Endothelial cell of umbilical vein (primary cell): ENCODE data around the gene PRR16. TPM values are rescaled to one million over a fixed set of nuclear protein-coding genes. Genes with fewer than 3 reads are reported as not detected.

Experiments
- BruUV-seq: library from RNA; stranded (reverse); fragments of 400-500 nt; replicated peaks from 2 replicates; lab custom pipeline; 2021; lab: Mats Ljungman, UMichigan
- CTCF ChIA-PET: fragments of 300-600, 350-600 bp; sonication (Branson Sonifier 250); formaldehyde crosslinking; loops from one replicate; lab custom pipeline; 2021; ENCODE audit warnings: antibody characterized with exemption, inconsistent platforms; lab: Charles Lee
- POLR2A ChIA-PET: fragments of 300-600, 350-600 bp; sonication (Branson Sonifier 250); formaldehyde crosslinking; loops from one replicate; lab custom pipeline; 2021; ENCODE audit warnings: antibody characterized with exemption, inconsistent platforms; lab: Charles Lee
- DNase-seq: peaks from one replicate; pipeline ENCODE4 v3.0.0-alpha.2; 2011; ENCODE audit warnings: low read depth, low spot score
- FAIRE-seq: peaks from 2 replicates; lab custom pipeline; 2011; peaks lifted over from hg19 to GRCh38; lab: Jason Lieb, UNC
- H2AFZ ChIP-seq: 2 replicates; pipeline ENCODE4 v1.6.0; 2012; ENCODE audit warnings: low read depth, low read length, control low read depth, inconsistent platforms
- H3K27ac ChIP-seq: 2 replicates; pipeline ENCODE4 v1.5.1; 2011; ENCODE audit warnings: low read depth, mild to moderate bottlenecking, control low read depth, low read length, moderate library complexity; ENCODE audit not compliant: insufficient read depth
- H3K27me3 ChIP-seq, 2 experiments: 2 replicates each; pipeline versions ENCODE4 v1.6.0 to v1.6.1; 2011; ENCODE audit warnings: low read length in 2 of 2, mixed read lengths in 1 of 2; ENCODE audit not compliant: control insufficient read depth in 2 of 2, insufficient read depth in 2 of 2
- H3K36me3 ChIP-seq, 2 experiments: 2 replicates in 1 of 2; 3 replicates in 1 of 2; pipeline ENCODE4 v1.5.1; 2011; ENCODE audit warnings: low read length in 2 of 2, mild to moderate bottlenecking in 1 of 2, moderate library complexity in 1 of 2; ENCODE audit not compliant: control insufficient read depth in 2 of 2, insufficient read depth in 2 of 2; ENCODE audit errors: extremely low read depth in 1 of 2
- H3K4me1 ChIP-seq: 3 replicates; pipeline ENCODE4 v1.5.1; 2011; ENCODE audit warnings: mild to moderate bottlenecking, low read length; ENCODE audit not compliant: control insufficient read depth, insufficient read depth; ENCODE audit errors: extremely low read depth
- H3K4me2 ChIP-seq: 2 replicates; pipeline ENCODE4 v1.6.1; 2011; ENCODE audit warnings: low read length, control low read depth, mixed read lengths; ENCODE audit not compliant: insufficient read depth
- H3K4me3 ChIP-seq, 3 experiments: fragments of 200-600 bp in 1 of 3; sonication (generic), shearing (Covaris generic) in 1 of 3; replicated peaks in 1 of 3; 2 replicates each; pipeline ENCODE4 v1.5.1; 2011 to 2016; ENCODE audit warnings: control low read depth in 3 of 3, low read length in 3 of 3, mild to moderate bottlenecking in 2 of 3, inconsistent platforms in 1 of 3, low read depth in 1 of 3, moderate library complexity in 1 of 3; ENCODE audit not compliant: insufficient read depth in 1 of 3
- H3K79me2 ChIP-seq: 2 replicates; pipeline ENCODE4 v1.6.0; 2012; ENCODE audit warnings: low read length, inconsistent platforms; ENCODE audit not compliant: control insufficient read depth, insufficient read depth
- H3K9ac ChIP-seq: replicated peaks from 2 replicates; pipeline ENCODE3; 2011; ENCODE audit warnings: low read length, control low read depth; ENCODE audit not compliant: insufficient read depth; ENCODE audit errors: extremely low read depth
- H3K9me1 ChIP-seq: replicated peaks from 3 replicates; pipeline ENCODE4 v1.6.0; 2011; ENCODE audit warnings: mild to moderate bottlenecking, low read length; ENCODE audit not compliant: control insufficient read depth, insufficient read depth; ENCODE audit errors: extremely low read depth
- H3K9me3 ChIP-seq: replicated peaks from 2 replicates; pipeline ENCODE4 v1.5.1; 2012; ENCODE audit warnings: low read length, inconsistent platforms; ENCODE audit not compliant: control insufficient read depth, insufficient read depth
- H4K20me1 ChIP-seq: replicated peaks from 2 replicates; pipeline ENCODE3; 2011; ENCODE audit warnings: mild to moderate bottlenecking, low read length; ENCODE audit not compliant: control insufficient read depth, insufficient read depth; ENCODE audit errors: extremely low read depth
- CTCF ChIP-seq, 2 donors: IDR thresholded peaks; 1 replicate in 1 of 2; 2 replicates in 1 of 2; pipeline ENCODE4 v1.5.1; 2011; ENCODE audit warnings: low read length in 2 of 2, mild to moderate bottlenecking in 2 of 2, moderate library complexity in 2 of 2, control low read depth in 1 of 2, inconsistent platforms in 1 of 2, low read depth in 1 of 2; ENCODE audit not compliant: insufficient read depth in 1 of 2; ENCODE audit errors: extremely low read depth in 1 of 2
- EZH2 ChIP-seq: IDR thresholded peaks from 2 replicates; pipeline ENCODE4 v1.6.1; 2012; ENCODE audit warnings: borderline replicate concordance, low read depth, mild to moderate bottlenecking, moderate library complexity, low read length, inconsistent platforms; ENCODE audit not compliant: severe bottlenecking
- FOS ChIP-seq: IDR thresholded peaks from 2 replicates; pipeline ENCODE4 v1.6.1; 2011; ENCODE audit warnings: mild to moderate bottlenecking, low read length, moderate library complexity, borderline replicate concordance; ENCODE audit not compliant: insufficient read depth
- GATA2 ChIP-seq: IDR thresholded peaks from 2 replicates; pipeline ENCODE4 v1.7.0; 2011; ENCODE audit warnings: low read depth, mild to moderate bottlenecking, moderate library complexity, mixed read lengths, low read length; ENCODE audit not compliant: insufficient read length, insufficient read depth
- JUN ChIP-seq: IDR thresholded peaks from 2 replicates; pipeline ENCODE4 v1.6.1; 2011; ENCODE audit warnings: borderline replicate concordance, low read depth; ENCODE audit not compliant: insufficient read length, insufficient read depth
- MAX ChIP-seq: IDR thresholded peaks from 2 replicates; pipeline ENCODE4 v1.6.1; 2011; ENCODE audit not compliant: insufficient read depth, insufficient read length
- POLR2A ChIP-seq: IDR thresholded peaks from 2 replicates; pipeline ENCODE4 v1.6.1; 2012; ENCODE audit warnings: low read depth, mild to moderate bottlenecking, control low read depth, low read length
- POLR2AphosphoS5 ChIP-seq: IDR thresholded peaks from 2 replicates; pipeline ENCODE4 v1.6.1; 2012; ENCODE audit warnings: low read depth, mild to moderate bottlenecking, control low read depth, low read length, moderate library complexity; ENCODE audit not compliant: insufficient read depth
- dilution Hi-C: fragments of 300-500 bp; cut with MboI; formaldehyde crosslinking; loops from one replicate; pipeline ENCODE4 v1.15.0; 2019; ENCODE audit warnings: low sequenced_read_pairs; ENCODE audit not compliant: extremely low pct_ligation_motif_present
- intact Hi-C: fragments of 100-400 bp; cut with micrococcal nuclease; formaldehyde crosslinking; loops from one replicate; pipeline ENCODE4 v1.10.0; 2022
- polyA plus RNA-seq, 4 experiments: library from polyadenylated mRNA; depleted of rRNA in 3 of 4; stranded (reverse) in 3 of 4; unstranded in 1 of 4; fragments of >200 nt; gene quantifications; 2 replicates each; pipeline versions ENCODE4 v1.2.1 to v1.2.3, GENCODE V29; 2011 to 2012; ENCODE audit warnings: missing spikeins in 1 of 4
- total RNA-seq: library from RNA; stranded (reverse); gene quantifications from 2 replicates; pipeline ENCODE4 v1.2.3, GENCODE V29; 2021

Gene PRR16
- total and polyA plus RNA-seq, 2 donors (not counting 3 experiments of a cell fraction or from before 2014, with no cell fraction given) = 0.91 to 1.2 TPM

GRCh38 chr5:120463006-120463680 lies 957 bp upstream of the PRR16 start:
- Histone ChIP-seq H3K9ac (no peak overlapping the region), H2AFZ (no peak overlapping the region), H3K27me3 (peaks cover 1 to 24% of the 10 kb centered on the region in 2 experiments), H3K4me2 (no peak overlapping the region), H3K27ac (no peak overlapping the region), H3K4me3 (no peak overlapping the region), H3K36me3 (no peaks in the 10 kb centered on the region), H4K20me1 (no peaks in the 10 kb centered on the region), H3K9me3 (no peaks in the 10 kb centered on the region), H3K4me1 (peaks cover 16% of the 10 kb centered on the region), H3K9me1 (no peaks in the 10 kb centered on the region), H3K79me2 (no peaks in the 10 kb centered on the region)
- TF ChIP-seq CTCF (IDR thresholded peaks at IDR 0.05; ENCODE audit: extremely low read depth in 1 of 2, insufficient read depth in 1 of 2, low read depth in 1 of 2, low read length in 2 of 2) = no peak
- TF ChIP-seq GATA2 = no peak
- TF ChIP-seq POLR2A = no peak
- TF ChIP-seq FOS = no peak
- TF ChIP-seq EZH2 = no peak
- TF ChIP-seq JUN = no peak
- TF ChIP-seq POLR2AphosphoS5 = no peak
- no peak for TF ChIP-seq MAX
- DNase-seq (no peak), FAIRE-seq (no peak)
- ChIA-PET POLR2A (no interaction called here), CTCF (interaction anchor here (0.7 to 1.3 kb wide), 3 partner anchors 9 to 1414 kb away, joined by 3 read pairs; no protein-coding TSS in a partner anchor)
- intact Hi-C loops = loop anchor here (10.0 kb wide), 1 partner anchor 1612 kb away; the partner anchor contains the start of gene LOX
- BruUV-seq = no TSS peak
- dilution Hi-C loops = no loop called here
